H1 (cell line): Measurements from ENCODE around the gene GABARAPL1. TPM values are rescaled to one million over a fixed set of nuclear protein-coding genes. Genes with fewer than 3 reads are reported as not detected.

ENCODE experiments used
- CTCF ChIA-PET: fragments of 300-600 bp; sonication (Branson Sonifier 250); formaldehyde crosslinking; loops from one replicate; lab custom pipeline; 2021; ENCODE audit not compliant: partially characterized antibody; lab: Charles Lee
- POLR2A ChIA-PET: fragments of 300-600 bp; sonication (Branson Sonifier 250); formaldehyde crosslinking; loops from one replicate; lab custom pipeline; 2021; ENCODE audit warnings: inconsistent platforms; ENCODE audit not compliant: partially characterized antibody; lab: Charles Lee
- DNase-seq, 2 experiments: peaks; one replicate each; pipeline versions ENCODE4 v3.0.0 to v3.0.0-alpha.2; 2010 to 2022; ENCODE audit warnings: low spot score in 2 of 2, low read depth in 1 of 2, mixed read lengths in 1 of 2
- FAIRE-seq: peaks from 2 replicates; lab custom pipeline; 2011; peaks lifted over from hg19 to GRCh38; lab: Jason Lieb, UNC
- H2AFZ ChIP-seq: 2 replicates; pipeline ENCODE4 v1.8.1; 2012; ENCODE audit warnings: low read length, inconsistent platforms
- H2AK5ac ChIP-seq: 2 replicates; pipeline ENCODE4 v1.6.1; 2013; ENCODE audit warnings: low read depth, low read length
- H2BK120ac ChIP-seq: replicated peaks from 2 replicates; pipeline ENCODE3; 2013; ENCODE audit warnings: low read depth, low read length, inconsistent platforms
- H2BK12ac ChIP-seq: 2 replicates; pipeline ENCODE4 v1.6.1; 2013; ENCODE audit warnings: low read depth, low read length
- H2BK15ac ChIP-seq: 2 replicates; pipeline ENCODE4 v1.6.1; 2013; ENCODE audit warnings: low read length
- H2BK20ac ChIP-seq: 2 replicates; pipeline ENCODE4 v1.6.1; 2013; ENCODE audit warnings: low read length
- H2BK5ac ChIP-seq: 2 replicates; pipeline ENCODE4 v1.6.1; 2013; ENCODE audit warnings: low read depth, low read length
- H3K14ac ChIP-seq: 2 replicates; pipeline ENCODE4 v1.6.1; 2013; ENCODE audit warnings: inconsistent platforms; ENCODE audit not compliant: insufficient read length
- H3K18ac ChIP-seq: 2 replicates; pipeline ENCODE4 v1.6.1; 2013; ENCODE audit warnings: low read length; ENCODE audit errors: extremely low read depth
- H3K23ac ChIP-seq: 2 replicates; pipeline ENCODE4 v1.6.1; 2013; ENCODE audit warnings: inconsistent platforms; ENCODE audit not compliant: insufficient read length
- H3K23me2 ChIP-seq: 2 replicates; pipeline ENCODE4 v1.6.1; 2013; ENCODE audit warnings: low read depth, low read length
- H3K27ac ChIP-seq: 2 replicates; pipeline ENCODE4 v1.6.1; 2011; ENCODE audit warnings: low read depth, low read length, inconsistent platforms
- H3K27me3 ChIP-seq, 4 experiments: replicated peaks in 1 of 4; 1 replicate in 1 of 4; 2 replicates in 3 of 4; pipeline versions ENCODE4 v1.6.1 to v1.8.1; 2011 to 2013; ENCODE audit warnings: low read length in 3 of 4, mild to moderate bottlenecking in 3 of 4, inconsistent platforms in 2 of 4, mixed read lengths in 2 of 4, moderate library complexity in 1 of 4; ENCODE audit not compliant: control insufficient read depth in 3 of 4, insufficient read depth in 3 of 4; ENCODE audit errors: extremely low read depth in 1 of 4
- H3K36me3 ChIP-seq, 4 experiments: 2 replicates each; pipeline versions ENCODE4 v1.6.1 to v1.8.1; 2011 to 2013; ENCODE audit warnings: mild to moderate bottlenecking in 4 of 4, low read length in 3 of 4, moderate library complexity in 2 of 4, control low read depth in 1 of 4, inconsistent platforms in 1 of 4; ENCODE audit not compliant: insufficient read depth in 4 of 4, control insufficient read depth in 2 of 4
- H3K4ac ChIP-seq: replicated peaks from 2 replicates; pipeline ENCODE3; 2013; ENCODE audit warnings: low read length, low read depth, mixed read lengths, inconsistent platforms; ENCODE audit not compliant: insufficient read length
- H3K4me1 ChIP-seq, 4 experiments: replicated peaks in 1 of 4; 1 replicate in 1 of 4; 2 replicates in 3 of 4; pipeline versions ENCODE4 v1.6.1 to v1.8.1; 2011 to 2013; ENCODE audit warnings: low read length in 3 of 4, inconsistent platforms in 2 of 4, mixed read lengths in 1 of 4; ENCODE audit not compliant: insufficient read depth in 4 of 4, control insufficient read depth in 3 of 4
- H3K4me2 ChIP-seq, 2 experiments: 2 replicates each; pipeline versions ENCODE4 v1.6.1 to v1.8.1; 2011 to 2013; ENCODE audit warnings: low read depth in 2 of 2, low read length in 2 of 2, control low read depth in 1 of 2, inconsistent platforms in 1 of 2, mild to moderate bottlenecking in 1 of 2; ENCODE audit not compliant: insufficient read depth in 1 of 2
- H3K4me3 ChIP-seq, 4 experiments: fragments of 200-600, 300-600 bp in 1 of 4; sonication (generic), shearing (Covaris generic), sonication (Bioruptor Twin) in 1 of 4; 2 replicates each; pipeline versions ENCODE4 v1.5.1 to v1.8.1; 2011 to 2016; ENCODE audit warnings: low read length in 4 of 4, low read depth in 3 of 4, control low read depth in 2 of 4, inconsistent platforms in 2 of 4, mild to moderate bottlenecking in 2 of 4, mixed read lengths in 1 of 4, moderate library complexity in 1 of 4; ENCODE audit not compliant: insufficient read depth in 2 of 4; ENCODE audit errors: extremely low read depth in 1 of 4
- H3K56ac ChIP-seq: replicated peaks from 2 replicates; pipeline ENCODE3; 2013; ENCODE audit warnings: low read depth, mild to moderate bottlenecking, mixed read lengths, low read length, inconsistent platforms; ENCODE audit not compliant: insufficient read length
- H3K79me1 ChIP-seq: 2 replicates; pipeline ENCODE4 v1.6.1; 2013; ENCODE audit warnings: low read depth, low read length, control low read depth
- H3K79me2 ChIP-seq, 2 experiments: 2 replicates each; pipeline versions ENCODE4 v1.6.1 to v1.8.1; 2012 to 2013; ENCODE audit warnings: low read length in 2 of 2, mild to moderate bottlenecking in 2 of 2, inconsistent platforms in 1 of 2; ENCODE audit not compliant: insufficient read depth in 2 of 2, control insufficient read depth in 1 of 2
- H3K9ac ChIP-seq, 4 experiments: replicated peaks in 1 of 4; 1 replicate in 1 of 4; 2 replicates in 3 of 4; pipeline versions ENCODE4 v1.6.1 to v1.8.1; 2011 to 2013; ENCODE audit warnings: low read depth in 3 of 4, low read length in 3 of 4, control low read depth in 2 of 4, mild to moderate bottlenecking in 2 of 4, moderate library complexity in 2 of 4, inconsistent platforms in 1 of 4; ENCODE audit errors: extremely low read depth in 1 of 4
- H3K9me3 ChIP-seq, 2 experiments: 2 replicates each; pipeline versions ENCODE4 v1.6.1 to v1.8.1; 2012 to 2013; ENCODE audit warnings: mild to moderate bottlenecking in 2 of 2, moderate library complexity in 2 of 2, control low read depth in 1 of 2, inconsistent platforms in 1 of 2, low read depth in 1 of 2, low read length in 1 of 2, mixed read lengths in 1 of 2; ENCODE audit not compliant: insufficient read depth in 2 of 2
- H4K20me1 ChIP-seq, 2 experiments: replicated peaks in 1 of 2; 2 replicates each; pipeline versions ENCODE3 to v1.8.1; 2011 to 2013; ENCODE audit warnings: inconsistent platforms in 2 of 2, low read length in 2 of 2, mild to moderate bottlenecking in 1 of 2; ENCODE audit not compliant: insufficient read depth in 2 of 2, control insufficient read depth in 1 of 2
- H4K5ac ChIP-seq: 2 replicates; pipeline ENCODE4 v1.6.1; 2013; ENCODE audit warnings: low read length, low read depth, mixed read lengths, inconsistent platforms; ENCODE audit not compliant: insufficient read length
- H4K8ac ChIP-seq: 2 replicates; pipeline ENCODE4 v1.8.0; 2013; ENCODE audit warnings: mild to moderate bottlenecking, moderate library complexity, low read length, inconsistent platforms; ENCODE audit not compliant: insufficient read depth; ENCODE audit errors: extremely low read depth
- H4K91ac ChIP-seq: replicated peaks from 2 replicates; pipeline ENCODE3; 2013; ENCODE audit warnings: low read length, mixed read lengths, inconsistent platforms; ENCODE audit not compliant: insufficient read length
- CHD2 ChIP-seq: IDR thresholded peaks from 2 replicates; pipeline ENCODE4 v1.6.1; 2012; ENCODE audit warnings: low read length, improper control_type of control experiment
- CTCF ChIP-seq, 3 experiments: IDR thresholded peaks; 1 replicate in 2 of 3; 2 replicates in 1 of 3; pipeline versions ENCODE4 v1.5.1 to v1.6.1; 2011; ENCODE audit warnings: low read length in 3 of 3, mild to moderate bottlenecking in 3 of 3, inconsistent platforms in 2 of 3, low read depth in 1 of 3, moderate library complexity in 1 of 3; ENCODE audit not compliant: insufficient read depth in 1 of 3; ENCODE audit errors: control extremely low read depth in 1 of 3
- EP300 ChIP-seq, 2 experiments: IDR thresholded peaks; 1 replicate in 1 of 2; 2 replicates in 1 of 2; pipeline ENCODE4 v1.6.1; 2011 to 2012; ENCODE audit warnings: low read depth in 2 of 2, low read length in 2 of 2, mild to moderate bottlenecking in 2 of 2, borderline replicate concordance in 1 of 2, inconsistent platforms in 1 of 2, moderate library complexity in 1 of 2
- POLR2AphosphoS5 ChIP-seq: IDR thresholded peaks from 2 replicates; pipeline ENCODE4 v1.6.1; 2011; ENCODE audit warnings: low read depth, low read length
- RAD21 ChIP-seq, 2 experiments: IDR thresholded peaks in 1 of 2; conservative IDR thresholded peaks in 1 of 2; 2 replicates each; pipeline ENCODE4 v1.6.1; 2011; ENCODE audit warnings: low read depth in 2 of 2, low read length in 2 of 2, improper control_type of control experiment in 1 of 2, inconsistent platforms in 1 of 2, mild to moderate bottlenecking in 1 of 2, moderate library complexity in 1 of 2
- SAP30 ChIP-seq: fragments of 300-600 bp; sonication (generic); IDR thresholded peaks from 2 replicates; pipeline ENCODE4 v1.7.1; 2012; ENCODE audit warnings: low read length, moderate library complexity, mild to moderate bottlenecking, inconsistent platforms; ENCODE audit not compliant: insufficient read depth, insufficient replicate concordance
- SP1 ChIP-seq: IDR thresholded peaks from 2 replicates; pipeline ENCODE4 v1.6.1; 2011; ENCODE audit warnings: low read depth, low read length
- TEAD4 ChIP-seq: IDR thresholded peaks from 2 replicates; pipeline ENCODE4 v1.6.1; 2012; ENCODE audit warnings: low read depth, low read length, inconsistent platforms, mixed read lengths
- WGBS, 2 experiments: shearing (Covaris generic) in 1 of 2; methylation state at CpG; one replicate each; pipeline versions ENCODE4 v1.1.6 to v1.1.7; 2013 to 2015; ENCODE audit warnings: low lambda C conversion rate in 2 of 2, mixed read lengths in 2 of 2, inconsistent platforms in 1 of 2, low coverage in 1 of 2, missing lambda C conversion rate in 1 of 2; ENCODE audit not compliant: insufficient replicate concordance in 2 of 2, insufficient coverage in 1 of 2, insufficient read length in 1 of 2; ENCODE audit errors: extremely low coverage in 1 of 2, missing lambda C conversion rate in 1 of 2; 5-methylcytosine and 5-hydroxymethylcytosine counted together
- polyA plus RNA-seq, 7 experiments: library from polyadenylated mRNA; depleted of rRNA in 3 of 7; stranded (reverse) in 5 of 7; unstranded in 2 of 7; fragments of >200 nt in 5 of 7; fragments of 200-250 nt in 2 of 7; gene quantifications; 1 replicate in 5 of 7; 2 replicates in 1 of 7; 4 replicates in 1 of 7; pipeline versions ENCODE4 v1.2.1 to v1.2.3, GENCODE V29; 2011 to 2013; ENCODE audit warnings: missing spikeins in 2 of 7, mixed read lengths in 2 of 7
- total RNA-seq: library from RNA; stranded (reverse); fragmentation: NEBNext Ultra II Directional; extraction: Animal tissue kit (Norgen Biotek cat#: 25700); gene quantifications from 2 replicates; pipeline ENCODE4 v1.2.1, GENCODE V29; 2021

Gene GABARAPL1
- total and polyA plus RNA-seq, 2 of the 8 experiments (the other 6 are each of a cell fraction or from before 2014, with no cell fraction given), result 56.1 to 87.9 TPM

- POLR2A ChIA-PET, result interaction anchor here (1.1 kb wide), 1 partner anchor 10 kb away, joined by 3 read pairs; no protein-coding TSS in a partner anchor
- no peak for TF ChIP-seq CHD2
- no peak for TF ChIP-seq EP300 (IDR thresholded peaks at IDR 0.05; ENCODE audit: borderline replicate concordance in 1 of 2, low read depth in 2 of 2, low read length in 2 of 2)
- TF ChIP-seq SAP30, result no peak
- peak; percentile 91 to 92 for TF ChIP-seq RAD21 (IDR thresholded peaks at IDR 0.05 in 1 of 2, conservative IDR thresholded peaks at IDR 0.05 in 1 of 2; ENCODE audit: low read depth in 2 of 2, low read length in 2 of 2)
- no peak for TF ChIP-seq SP1
- TF ChIP-seq TEAD4, result no peak
- TF ChIP-seq POLR2AphosphoS5, result no peak
- peak; percentile 49 to 78 (median 72) for TF ChIP-seq CTCF (IDR thresholded peaks at IDR 0.05; ENCODE audit: control extremely low read depth in 1 of 3, insufficient read depth in 1 of 3, low read depth in 1 of 3, low read length in 3 of 3)
Observed at GRCh38 chr12:10235761-10236631, 23.3 kb downstream of the GABARAPL1 start.

More at GRCh38 chr12:10235761-10236631, 23.3 kb downstream of the GABARAPL1 start:
- Histone ChIP-seq H3K79me1 (no peaks in the 10 kb centered on the region), H3K18ac (no peak overlapping the region), H2BK5ac (no peak overlapping the region), H3K14ac (no peak overlapping the region), H4K91ac (no peak overlapping the region), H3K9ac (no peak overlapping the region), H3K56ac (no peak overlapping the region), H4K5ac (no peak overlapping the region), H2AK5ac (no peak overlapping the region), H3K9me3 (peaks cover 16 to 18% of the 10 kb centered on the region in 2 experiments; a peak in 3 of 4 replicates), H3K4me2 (no peak overlapping the region), H3K4ac (no peak overlapping the region), H3K4me3 (no peak overlapping the region), H3K27me3 (no peaks in the 10 kb centered on the region), H3K4me1 (no peaks in the 10 kb centered on the region), H2BK120ac (no peak overlapping the region), H4K8ac (no peak overlapping the region), H2BK15ac (no peak overlapping the region), H3K27ac (no peak overlapping the region), H2BK20ac (no peak overlapping the region), H3K23me2 (no peaks in the 10 kb centered on the region), H2BK12ac (no peak overlapping the region), H2AFZ (no peak overlapping the region), H3K36me3 (no peaks in the 10 kb centered on the region), H3K79me2 (no peaks in the 10 kb centered on the region), H3K23ac (no peak overlapping the region), H4K20me1 (no peaks in the 10 kb centered on the region)
- 75% methylated on average over 4 of the region's 4 CpGs; no CpG with 5 or more reads in 1 of the 2 experiments for WGBS, 2 experiments
- peak; percentile 92 for FAIRE-seq
- CTCF ChIA-PET, result interaction anchor here (0.6 to 4.1 kb wide), 33 partner anchors 9 to 532 kb away, joined by 3 to 31 read pairs (median 4); no protein-coding TSS in a partner anchor
- peak in 1 of 2 experiments; percentile 48 for DNase-seq
